HG02884 (cell line): ENCODE results near the gene MAT2A.
"Not testable (repeated sequence)": the region's sequence is repeated elsewhere in the genome, so short reads cannot be mapped to it uniquely, and the experiment has no call there.

ENCODE experiments used
- ATAC-seq: cut with Tn5 transposase; IDR thresholded peaks from one replicate; pipeline ENCODE4 v1.9.1; 2021; ENCODE audit warnings: mild to moderate bottlenecking, moderate library complexity; ENCODE audit not compliant: unreplicated experiment

The MAT2A gene

DNA sequence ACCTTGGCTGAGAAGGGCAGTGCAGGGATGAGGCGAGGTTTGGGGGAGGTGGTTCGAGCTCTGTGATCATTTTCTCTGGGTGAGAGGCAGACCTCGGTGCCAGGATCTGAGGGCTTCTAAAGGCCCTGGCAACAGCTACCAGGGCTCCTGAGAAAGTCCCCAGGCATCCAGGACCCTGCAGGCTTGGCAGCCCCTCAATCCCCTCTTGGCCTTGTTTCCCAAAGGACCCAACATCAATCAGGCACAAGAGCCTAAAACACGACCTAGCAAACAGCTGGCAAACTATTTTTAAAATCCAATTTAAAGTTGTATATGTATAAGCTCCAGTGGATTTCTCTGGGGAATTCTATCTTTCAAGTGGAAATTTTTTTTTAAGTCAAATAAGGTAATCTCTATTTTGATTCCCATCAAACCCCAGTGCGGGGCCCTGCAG, 15.0 kb upstream of the MAT2A start:
- no peak for ATAC-seq

DNA sequence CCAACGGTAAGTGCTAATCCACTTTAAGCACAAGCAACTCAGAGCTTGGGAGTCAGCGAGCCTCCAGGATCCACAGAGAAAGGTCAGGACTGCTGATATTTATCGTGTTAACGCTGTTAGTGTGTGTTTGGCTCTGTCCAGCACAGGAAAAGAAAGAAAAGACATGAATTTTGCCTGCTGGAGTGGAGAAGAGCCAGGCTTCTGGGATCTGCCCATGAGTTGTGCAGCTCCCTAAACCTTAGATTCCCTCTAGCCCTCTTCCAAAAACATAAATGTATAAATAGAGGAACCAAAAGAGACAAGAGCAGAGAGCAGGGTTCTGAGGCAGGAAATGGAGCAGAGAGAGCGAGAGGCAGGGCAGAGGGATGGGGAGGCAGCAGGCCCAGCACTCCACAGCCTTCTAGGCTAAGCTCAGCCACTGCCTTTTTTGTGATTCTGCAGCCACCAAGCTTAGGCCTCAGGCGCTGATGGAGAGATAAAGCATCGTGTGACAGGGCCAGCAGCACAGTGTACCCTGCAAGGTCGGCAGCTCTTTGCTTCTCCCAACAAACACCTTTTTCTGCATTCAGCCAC, 14.5 kb upstream of the MAT2A start:
- no peak for ATAC-seq

DNA sequence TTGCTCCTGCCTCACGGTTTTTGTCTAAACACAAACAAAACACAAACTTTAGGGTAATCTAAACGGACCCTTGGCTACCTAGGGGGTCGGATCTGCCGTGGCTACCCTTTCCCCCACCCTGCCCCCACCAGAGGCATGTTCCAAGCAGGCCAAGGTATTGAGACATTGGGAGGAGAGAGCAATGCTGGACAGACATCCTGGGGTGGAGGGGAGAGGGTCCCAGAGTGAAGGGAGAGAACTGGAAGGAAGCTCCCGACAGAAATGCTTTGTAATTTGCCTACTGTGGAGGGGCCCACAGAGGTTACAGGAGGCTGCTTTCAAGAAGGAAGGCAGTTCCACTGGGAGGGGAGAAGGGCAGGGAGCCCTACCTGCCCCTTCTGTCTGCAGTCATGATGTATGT, 13.9 kb upstream of the MAT2A start:
- ATAC-seq = no peak

DNA sequence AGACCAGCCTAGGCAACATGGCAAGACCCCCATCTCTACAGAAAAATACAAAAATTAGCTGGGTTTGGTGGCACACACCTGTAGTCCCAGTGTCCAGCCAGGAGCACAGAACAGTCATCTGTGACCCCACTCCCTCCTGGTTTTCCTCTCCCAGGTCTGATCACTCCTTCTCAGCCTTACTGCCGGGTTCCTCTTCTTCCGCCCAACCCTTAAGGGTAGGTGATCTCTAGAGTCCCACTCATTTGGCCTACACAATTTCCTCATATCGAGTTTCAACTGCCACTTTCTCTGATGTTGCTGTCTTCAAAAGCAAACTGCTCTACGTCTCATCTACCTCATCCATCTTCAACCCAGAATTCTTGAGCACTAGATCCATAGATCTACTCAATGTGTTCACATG, 13.4 kb upstream of the MAT2A start:
- no peak for ATAC-seq

DNA sequence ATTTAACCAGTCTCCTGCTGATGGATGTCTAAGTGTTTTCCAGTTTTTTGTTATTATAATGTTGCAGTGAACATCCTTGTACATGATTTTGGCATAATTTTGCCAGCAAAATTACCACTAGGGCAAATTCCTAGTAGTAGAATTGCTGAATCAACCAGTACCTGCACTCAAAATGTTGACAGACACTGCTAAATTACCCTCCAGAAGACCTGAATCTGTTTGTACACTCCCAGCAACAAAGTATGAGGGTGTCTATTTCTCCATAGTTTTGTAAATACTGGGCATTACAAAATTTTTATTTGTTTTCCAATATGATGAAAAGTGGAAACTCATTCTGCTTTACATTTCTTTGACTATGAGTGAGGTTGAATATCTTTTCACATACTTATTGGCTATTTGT, 11.2 kb upstream of the MAT2A start:
- no peak for ATAC-seq

DNA sequence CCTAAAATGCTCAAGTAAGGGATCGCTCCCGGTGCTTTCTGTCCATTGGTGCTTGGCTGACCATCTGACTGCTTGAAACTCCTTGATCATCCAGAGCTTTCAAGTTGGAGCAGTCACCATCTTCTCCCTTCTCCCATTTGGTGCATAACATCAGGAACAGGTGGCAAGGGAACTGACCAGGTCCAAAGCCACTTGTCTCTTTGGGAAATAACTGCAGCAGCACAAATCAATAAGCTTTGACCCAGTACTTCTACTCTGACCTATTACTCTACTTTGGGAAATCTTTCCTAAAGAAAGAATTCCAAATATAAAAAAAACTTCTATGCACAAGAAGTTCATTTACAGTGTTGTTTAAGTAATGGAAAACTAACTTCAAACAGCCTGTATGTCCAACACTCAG, 10.6 kb upstream of the MAT2A start:
- no peak for ATAC-seq

DNA sequence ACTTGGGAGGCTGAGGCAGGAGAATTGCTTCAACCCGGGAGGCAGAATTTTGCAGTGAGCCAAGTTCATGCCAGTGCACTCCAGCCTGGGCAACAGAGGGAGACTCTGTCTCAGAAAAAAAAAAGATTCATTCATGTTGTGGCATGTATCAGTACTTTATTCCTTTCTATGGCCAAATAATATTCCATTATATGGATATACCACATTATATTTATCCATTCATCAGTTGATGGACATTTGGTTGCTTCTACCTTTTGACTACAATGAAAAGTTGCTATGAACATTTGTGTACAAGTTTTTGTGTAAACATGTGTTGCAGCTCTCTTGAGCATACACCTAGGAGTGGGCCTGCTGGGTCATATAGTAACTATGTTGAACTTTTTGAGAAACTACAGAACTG, 9.2 kb upstream of the MAT2A start:
- no peak for ATAC-seq

DNA sequence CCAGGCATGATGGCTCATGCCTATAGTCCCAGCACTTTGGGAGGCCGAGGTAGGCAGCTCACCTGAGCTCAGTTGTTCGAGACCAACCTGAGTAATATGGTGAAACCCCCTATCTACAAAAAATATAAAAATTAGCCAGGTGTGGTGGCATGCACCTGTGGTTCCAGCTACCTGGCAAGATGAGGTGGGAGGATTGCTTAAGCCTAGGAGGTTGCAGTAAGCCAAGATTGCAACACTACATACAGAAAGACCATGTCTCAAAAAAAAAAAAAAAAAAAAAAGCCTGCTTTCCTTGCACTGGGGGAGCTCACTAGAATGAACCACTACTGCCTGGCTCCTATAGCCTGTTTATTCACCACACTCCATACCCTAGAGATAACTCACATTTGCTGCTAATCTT, 7.4 kb upstream of the MAT2A start:
- ATAC-seq = no peak

DNA sequence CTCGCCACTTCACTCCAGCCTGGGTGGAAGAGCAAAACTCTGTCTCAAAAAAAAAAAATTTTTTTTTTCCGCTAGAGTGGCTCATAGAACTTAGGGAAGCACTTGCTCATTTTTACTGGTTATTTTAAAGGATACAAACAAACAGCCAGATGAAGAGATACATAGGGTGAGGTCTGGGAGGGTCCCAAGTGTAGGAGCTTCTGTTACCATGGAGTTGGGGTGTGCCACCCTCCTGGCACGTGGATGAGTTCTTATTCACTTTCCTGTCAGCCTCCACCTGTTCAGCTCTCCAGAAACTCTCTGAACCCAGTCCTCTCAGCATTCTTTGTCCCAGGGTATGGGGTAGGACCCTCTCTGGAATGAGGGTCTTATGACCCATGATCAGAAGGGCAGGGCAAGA, 4.9 kb upstream of the MAT2A start:
- no peak for ATAC-seq

DNA sequence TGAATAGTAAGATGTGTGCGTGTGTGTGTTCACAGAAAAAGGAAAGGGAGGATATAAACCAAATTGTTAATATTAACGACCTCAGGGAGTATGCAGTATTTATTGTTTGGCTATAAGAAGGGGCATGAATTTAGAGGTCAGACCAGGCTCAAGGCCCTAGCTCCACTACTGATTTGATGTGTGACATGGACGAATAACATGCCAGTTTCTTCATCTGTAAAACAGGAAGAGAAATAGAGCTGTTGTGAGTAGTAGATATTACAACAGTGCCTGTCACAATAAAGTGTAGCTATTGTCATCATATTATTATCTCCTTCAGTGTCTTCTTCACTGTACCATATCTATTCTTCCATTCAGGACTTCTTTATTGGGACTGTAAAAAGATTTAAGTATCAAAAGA, 4.1 kb upstream of the MAT2A start:
- no peak for ATAC-seq

DNA sequence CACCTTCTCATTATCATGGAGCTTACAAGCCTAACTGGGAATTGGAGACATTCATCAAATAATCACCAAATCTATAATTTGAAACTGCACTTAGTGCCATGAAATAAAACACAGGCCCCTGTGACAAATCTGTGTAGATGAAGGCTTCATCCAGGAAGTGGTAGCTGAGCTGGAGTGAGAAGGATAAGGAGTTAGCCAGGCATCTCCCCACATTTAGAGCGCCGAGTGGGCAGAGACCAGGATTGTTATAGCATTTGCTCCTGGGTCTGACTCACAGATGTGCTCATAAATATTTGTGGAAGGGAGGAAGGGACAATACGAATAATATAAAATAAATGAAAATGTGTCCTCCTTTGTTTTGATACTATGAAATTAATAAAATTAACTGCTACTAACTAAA, 2.5 kb upstream of the MAT2A start:
- no peak for ATAC-seq

DNA sequence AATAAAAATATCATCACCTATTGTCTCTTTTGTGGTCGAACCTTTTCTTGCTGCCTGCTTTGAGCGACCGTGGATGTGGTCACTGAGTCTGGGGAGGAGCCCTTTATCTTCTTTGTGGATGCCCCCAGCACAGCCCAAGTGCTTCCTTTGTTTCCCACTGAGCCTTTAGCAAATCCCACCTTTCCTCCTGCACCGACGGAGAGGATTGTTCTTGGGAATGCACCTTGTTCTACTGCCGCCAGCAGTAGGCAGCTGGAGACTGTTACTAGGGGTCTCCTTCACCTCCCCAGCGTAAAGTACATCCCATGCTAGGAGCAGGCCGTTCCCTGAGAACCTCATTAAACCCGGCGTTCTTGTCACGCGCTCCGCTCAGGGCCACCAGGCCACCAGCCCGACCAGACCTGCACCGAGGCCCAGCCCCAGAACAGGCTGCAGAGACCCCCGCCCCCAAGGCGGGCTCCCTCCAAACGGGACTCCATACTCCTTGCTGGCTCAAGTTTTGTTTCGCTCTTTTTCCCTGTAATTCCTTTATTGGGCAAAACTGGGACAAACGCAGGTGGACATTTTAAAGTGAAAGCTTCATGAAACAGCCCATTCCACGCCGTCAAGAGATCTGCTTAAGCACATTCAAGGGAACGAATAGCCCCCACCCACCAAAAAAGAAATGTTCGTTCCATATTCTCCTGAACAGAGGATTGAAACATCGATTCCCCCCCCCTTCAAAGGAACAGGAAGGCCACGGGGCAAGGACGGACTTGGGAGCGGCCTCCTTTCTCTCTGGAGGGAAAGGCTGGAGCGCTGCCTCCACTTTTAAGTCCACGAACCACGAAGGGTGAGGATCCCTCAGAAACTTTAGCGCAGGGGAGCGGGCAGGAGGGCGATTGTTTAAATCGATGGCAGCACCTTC, 1.1 kb upstream of the MAT2A start:
- ATAC-seq = no peak

DNA sequence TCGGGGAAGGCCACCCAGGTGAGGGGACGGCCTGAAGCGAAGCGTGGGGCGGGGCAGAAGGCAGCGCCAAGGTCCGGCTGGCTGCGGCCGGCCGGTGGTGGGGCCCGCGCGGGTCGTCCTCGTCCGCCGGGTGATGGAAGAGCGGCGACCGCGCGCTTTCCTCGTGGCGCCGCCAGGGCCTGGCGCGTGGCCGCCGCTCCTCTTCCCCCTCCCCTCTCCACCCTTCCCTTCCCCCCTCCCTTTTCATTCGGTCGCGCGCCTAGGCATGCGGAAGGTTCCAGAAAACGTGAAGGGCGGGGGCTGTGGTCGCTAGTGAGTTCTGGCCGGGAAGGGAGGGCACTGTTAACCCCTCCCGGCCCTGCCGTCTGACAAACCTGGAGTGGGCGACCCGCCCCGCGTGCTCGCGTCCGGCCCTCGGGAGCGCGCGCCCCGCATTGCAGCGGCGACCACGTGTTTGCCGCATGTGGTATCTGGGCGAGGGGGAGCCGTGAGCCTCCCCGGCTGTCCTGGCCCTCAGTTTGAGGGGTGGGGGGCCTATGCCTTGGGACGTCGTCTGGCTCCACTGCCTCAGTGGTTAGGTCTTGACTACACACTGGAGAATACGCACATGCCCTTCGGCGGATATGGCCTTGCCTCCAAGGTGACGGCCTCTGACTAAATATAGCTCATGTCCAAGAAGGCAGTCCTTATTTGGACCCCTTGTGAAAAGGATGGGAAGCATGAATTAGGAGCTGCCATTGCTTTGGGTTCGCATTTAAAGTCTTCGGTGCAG, 579 bp downstream of the MAT2A start:
- ATAC-seq = peak; percentile 38

DNA sequence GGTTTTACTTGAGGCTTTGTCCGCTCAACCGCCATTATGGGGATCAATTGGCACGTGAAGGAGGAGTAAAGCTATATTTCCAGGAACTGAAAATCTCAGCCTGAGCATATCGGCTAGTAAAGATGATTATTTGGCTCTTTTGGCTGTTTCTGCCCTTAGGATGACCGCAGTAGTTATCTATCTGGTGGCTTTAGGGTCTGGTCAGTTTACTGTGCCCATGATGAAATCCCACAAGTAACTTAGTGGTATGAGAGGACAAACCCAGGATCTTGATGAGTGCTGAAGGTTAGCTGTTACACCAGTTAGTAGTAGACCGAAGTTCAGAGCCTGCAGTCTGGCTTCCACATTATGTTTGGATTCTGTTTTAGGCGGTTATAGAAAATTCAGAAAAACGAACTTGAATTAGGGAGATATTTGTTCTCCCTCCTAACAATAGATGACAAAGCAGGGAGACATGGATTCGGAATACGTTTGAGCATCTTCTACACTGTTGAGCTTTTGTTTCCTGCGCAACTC, 1.2 kb downstream of the MAT2A start:
- ATAC-seq = no peak

DNA sequence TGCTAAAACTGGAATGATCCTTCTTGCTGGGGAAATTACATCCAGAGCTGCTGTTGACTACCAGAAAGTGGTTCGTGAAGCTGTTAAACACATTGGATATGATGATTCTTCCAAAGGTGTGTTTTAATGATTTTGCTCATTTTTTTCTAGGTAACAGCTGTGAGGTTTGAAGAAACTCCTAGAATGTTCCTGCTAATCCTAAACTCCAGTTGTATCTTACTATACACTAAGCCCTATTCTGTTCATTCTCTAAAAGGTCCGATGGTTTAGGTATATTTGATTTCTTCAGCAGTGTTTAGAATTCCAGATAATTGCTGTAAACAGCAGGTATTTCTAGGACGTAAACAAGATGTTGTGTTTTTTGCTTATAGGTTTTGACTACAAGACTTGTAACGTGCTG, 2.3 kb downstream of the MAT2A start:
- ATAC-seq = no peak

DNA sequence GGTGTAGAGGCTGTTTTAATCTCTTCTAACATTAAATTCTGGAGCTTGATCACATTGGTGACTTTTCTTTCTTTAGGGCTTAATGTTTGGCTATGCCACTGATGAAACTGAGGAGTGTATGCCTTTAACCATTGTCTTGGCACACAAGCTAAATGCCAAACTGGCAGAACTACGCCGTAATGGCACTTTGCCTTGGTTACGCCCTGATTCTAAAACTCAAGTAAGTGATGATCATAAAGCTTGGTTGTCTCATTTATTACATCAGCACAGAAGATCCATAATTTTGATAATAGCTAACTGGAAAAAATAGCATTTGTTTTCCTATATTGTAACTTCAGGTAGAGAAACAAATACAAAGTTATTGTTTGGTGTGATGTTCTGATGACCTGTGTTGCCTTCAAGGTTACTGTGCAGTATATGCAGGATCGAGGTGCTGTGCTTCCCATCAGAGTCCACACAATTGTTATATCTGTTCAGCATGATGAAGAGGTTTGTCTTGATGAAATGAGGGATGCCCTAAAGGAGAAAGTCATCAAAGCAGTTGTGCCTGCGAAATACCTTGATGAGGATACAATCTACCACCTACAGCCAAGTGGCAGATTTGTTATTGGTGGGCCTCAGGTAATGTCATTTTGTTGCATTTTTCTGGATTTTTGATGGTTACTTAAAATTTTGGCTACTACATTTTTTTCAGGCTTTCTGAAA, 2.9 kb downstream of the MAT2A start:
- no peak for ATAC-seq

DNA sequence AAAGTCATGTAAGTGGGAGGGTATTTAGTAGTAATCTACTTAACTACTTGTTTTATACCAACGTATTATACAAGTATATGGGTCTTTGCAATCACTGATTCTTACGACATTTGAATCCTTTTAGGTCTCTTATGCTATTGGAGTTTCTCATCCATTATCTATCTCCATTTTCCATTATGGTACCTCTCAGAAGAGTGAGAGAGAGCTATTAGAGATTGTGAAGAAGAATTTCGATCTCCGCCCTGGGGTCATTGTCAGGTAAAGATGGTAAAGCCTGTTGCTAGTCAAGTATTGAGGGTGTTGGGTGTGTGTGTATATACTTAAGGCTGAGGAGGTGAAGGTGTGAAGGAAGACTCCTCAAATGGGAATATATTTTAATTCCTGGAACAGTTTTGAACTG, 3.8 kb downstream of the MAT2A start:
- no peak for ATAC-seq

DNA sequence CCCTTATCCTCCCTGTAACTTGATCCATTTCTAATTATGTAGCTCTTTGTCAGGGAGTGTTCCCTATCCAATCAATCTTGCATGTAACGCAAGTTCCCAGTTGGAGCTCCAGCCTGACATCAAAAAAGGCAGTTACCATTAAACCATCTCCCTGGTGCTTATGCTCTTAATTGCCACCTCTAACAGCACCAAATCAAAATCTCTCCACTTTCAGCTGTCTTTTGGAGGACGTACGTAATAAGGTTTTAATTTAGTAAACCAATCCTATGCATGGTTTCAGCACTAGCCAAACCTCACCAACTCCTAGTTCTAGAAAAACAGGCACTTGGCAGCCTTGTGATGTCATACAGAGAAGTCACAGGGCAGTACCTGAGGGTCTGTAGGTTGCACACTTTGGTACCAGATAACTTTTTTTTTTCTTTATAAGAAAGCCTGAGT, 5.3 kb downstream of the MAT2A start:
- ATAC-seq = not testable (repeated sequence)

DNA sequence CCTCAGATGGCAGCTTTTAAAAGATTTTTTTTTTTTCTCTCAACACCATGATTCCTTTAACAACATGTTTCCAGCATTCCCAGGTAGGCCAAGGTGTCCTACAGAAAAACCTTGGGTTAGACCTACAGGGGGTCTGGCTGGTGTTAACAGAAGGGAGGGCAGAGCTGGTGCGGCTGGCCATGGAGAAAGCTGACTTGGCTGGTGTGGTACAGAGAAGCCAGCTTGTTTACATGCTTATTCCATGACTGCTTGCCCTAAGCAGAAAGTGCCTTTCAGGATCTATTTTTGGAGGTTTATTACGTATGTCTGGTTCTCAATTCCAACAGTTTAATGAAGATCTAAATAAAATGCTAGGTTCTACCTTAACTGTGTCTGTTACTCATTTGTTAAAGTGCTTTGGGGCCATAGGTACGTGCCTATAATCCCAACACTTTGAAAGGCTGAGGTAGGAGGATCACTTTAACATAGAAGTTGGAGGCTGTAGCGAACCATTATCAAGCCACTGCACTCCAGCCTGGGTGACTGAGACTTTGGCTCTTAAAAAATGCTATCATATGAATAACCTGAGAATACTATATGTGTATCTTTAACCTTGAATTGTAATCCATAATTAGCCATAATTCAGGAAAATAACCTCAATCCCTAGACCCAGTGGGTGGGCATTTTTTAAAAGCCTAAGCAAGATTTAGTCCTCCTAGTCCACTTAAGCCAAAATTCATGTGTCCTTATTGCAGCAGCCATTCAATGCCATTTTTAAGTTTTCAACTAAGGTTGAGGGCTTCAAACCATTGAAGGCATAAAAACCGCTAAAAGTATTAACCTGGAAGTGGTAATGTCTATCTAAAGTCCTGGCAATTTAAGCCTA, 6.2 kb downstream of the MAT2A start:
- not testable (repeated sequence) for ATAC-seq

DNA sequence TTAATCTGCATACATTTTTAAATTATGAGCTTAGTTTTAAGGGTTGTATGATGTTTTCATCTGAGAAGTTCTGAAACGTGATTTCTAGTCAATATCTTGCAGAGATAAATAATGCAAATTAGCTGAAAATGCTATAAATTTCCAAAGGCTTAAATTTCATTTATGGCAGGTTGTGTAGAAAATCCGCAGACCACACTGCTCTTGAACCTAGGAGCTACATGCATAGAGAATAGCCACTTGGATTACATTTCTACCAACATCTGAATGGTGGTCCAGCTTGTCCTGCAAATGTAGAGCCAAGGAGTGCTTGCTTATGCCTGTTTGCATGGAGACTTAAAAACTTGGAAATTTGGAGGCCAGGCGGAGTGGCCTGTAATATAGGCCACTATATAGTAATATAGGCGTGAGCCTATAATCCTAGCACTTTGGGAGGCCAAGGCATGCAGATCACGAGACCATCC, 6.8 kb downstream of the MAT2A start:
- no peak for ATAC-seq
